Thoracic aorta endothelial cell (primary cell): ENCODE results near the gene UPK1B. TPM values are rescaled to one million over a fixed set of nuclear protein-coding genes. Genes with fewer than 3 reads are reported as not detected.

Experiments
- total RNA-seq: library from RNA; depleted of rRNA; stranded (reverse); fragments of >200 nt; gene quantifications from 2 replicates; pipeline ENCODE4 v1.2.3, GENCODE V29; 2012

UPK1B gene
- total RNA-seq, result not detected in 2 replicates

GRCh38 chr3:119173325-119173724 lies at the start of gene UPK1B:
UPK1B (plus strand) TSS chr3:119173598; CDS start chr3:119186742, 13,144 bp downstream.

GRCh38 chr3:119145500-119146167 lies 27.8 kb upstream of the UPK1B start, which contains the start of gene TEX55:
TEX55 (plus strand) TSS chr3:119146165; CDS start chr3:119146190, 25 bp downstream.

GRCh38 chr3:119240591-119241434 lies 67.4 kb downstream of the UPK1B start, which contains the start of gene B4GALT4:
B4GALT4 (minus strand) TSS chr3:119240878; CDS start chr3:119230099, 10,779 bp downstream.

Other genes with a start within 250 kb of the UPK1B start
- 0.07 TPM in 1 of 2 replicates, not detected in the other for gene IGSF11, start 138.8 kb upstream of the UPK1B start, total RNA-seq
- not detected in 2 replicates for gene TEX55, start 27.4 kb upstream of the UPK1B start, total RNA-seq
- gene B4GALT4, start 67.3 kb downstream of the UPK1B start, total RNA-seq, result 3.2 and 5.0 TPM in 2 replicates
- 75.4 and 89.5 TPM in 2 replicates for gene ARHGAP31, start 120.8 kb downstream of the UPK1B start, total RNA-seq